K562 (cell line): ENCODE data around the gene LRRC25. TPM values are rescaled to one million over a fixed set of nuclear protein-coding genes. Genes with fewer than 3 reads are reported as not detected.

Source experiments
- BMI1 ChIP-seq: fragments of 150-350 bp; IDR thresholded peaks from 2 replicates; pipeline ENCODE4 v1.6.1; 2014; ENCODE audit warnings: low read length
- CUX1 ChIP-seq: fragments of 200-800 bp; sonication (Bioruptor generic); IDR thresholded peaks from 2 replicates; pipeline ENCODE4 v1.6.1; 2016; ENCODE audit warnings: missing genetic modification characterization, missing compliant biosample characterization
- DEAF1 ChIP-seq: fragments of 450-650 bp; formaldehyde crosslinking; IDR thresholded peaks from 2 replicates; pipeline ENCODE4 v1.4.0; 2020; ENCODE audit warnings: mild to moderate bottlenecking, moderate library complexity
- RBM39 ChIP-seq: fragments of 200-400 bp; formaldehyde crosslinking; optimal IDR thresholded peaks from 2 replicates; pipeline ENCODE3; 2018; ENCODE audit warnings: low read depth, low read length
- YBX1 ChIP-seq: fragments of 450-650 bp; IDR thresholded peaks from 2 replicates; pipeline ENCODE4 v1.7.1; 2016; ENCODE audit warnings: mild to moderate bottlenecking
- YY1 ChIP-seq, 3 experiments: IDR thresholded peaks; 2 replicates each; pipeline ENCODE4 v1.6.1; 2011; ENCODE audit warnings: low read length in 2 of 3, mild to moderate bottlenecking in 2 of 3, moderate library complexity in 2 of 3, borderline replicate concordance in 1 of 3, control low read depth in 1 of 3, low read depth in 1 of 3; ENCODE audit not compliant: insufficient read depth in 3 of 3, insufficient replicate concordance in 2 of 3, control insufficient read depth in 1 of 3, insufficient read length in 1 of 3; ENCODE audit errors: extremely low read depth in 1 of 3
- ZNF444 ChIP-seq: fragments of 250-450 bp; sonication (Bioruptor Pico); IDR thresholded peaks from 2 replicates; pipeline ENCODE4 v1.4.0; 2020; ENCODE audit warnings: mild to moderate bottlenecking, moderate library complexity
- ZNF778 ChIP-seq: fragments of 450-650 bp; formaldehyde crosslinking; IDR thresholded peaks from 2 replicates; pipeline ENCODE4 v1.4.0; 2020; ENCODE audit warnings: mild to moderate bottlenecking, moderate library complexity
- polyA plus RNA-seq, 8 experiments: library from polyadenylated mRNA; depleted of rRNA in 4 of 8; stranded (reverse) in 5 of 8; unstranded in 3 of 8; fragments of >200 nt; fragmentation: Nextera tagmentation in 2 of 8; fragmentation: Illumina TruSeq in 1 of 8; extraction: Ambion mirVana in 2 of 8; extraction: Trizol in 1 of 8; gene quantifications; 2 replicates each; pipeline versions ENCODE4 v1.2.1 to v1.2.3, GENCODE V29; 2011 to 2014; ENCODE audit warnings: inconsistent platforms in 1 of 8, missing spikeins in 1 of 8
- total RNA-seq, 7 experiments: library from RNA; depleted of rRNA in 6 of 7; stranded (reverse); fragments of >200 nt in 6 of 7; fragmentation: Illumina TruSeq in 2 of 7; extraction: Trizol in 2 of 7; gene quantifications; 2 replicates each; pipeline versions ENCODE4 v1.2.1 to v1.2.3, GENCODE V29; 2011 to 2021; ENCODE audit warnings: low replicate concordance in 1 of 7
- TF ChIP-seq, protein P1 (sequence below): fragments of 250-450 bp; sonication (Bioruptor Pico); IDR thresholded peaks from 2 replicates; pipeline ENCODE4 v1.9.0; 2021; ENCODE audit warnings: mild to moderate bottlenecking, inconsistent platforms
- TF ChIP-seq, protein P2 (sequence below), 2 experiments: fragments of 200-800 bp in 1 of 2; sonication (Bioruptor generic) in 1 of 2; sonication (generic) in 1 of 2; formaldehyde crosslinking in 1 of 2; IDR thresholded peaks in 1 of 2; conservative IDR thresholded peaks in 1 of 2; 2 replicates each; pipeline versions ENCODE4 v1.5.0 to v1.6.1; 2016 to 2020; ENCODE audit warnings: missing compliant biosample characterization in 1 of 2, missing genetic modification characterization in 1 of 2, missing genetic modification reagents in 1 of 2
- TF ChIP-seq, protein P3 (sequence below): fragments of 450-650 bp; IDR thresholded peaks from 2 replicates; pipeline ENCODE4 v1.6.1; 2016; ENCODE audit warnings: missing biosample characterization, missing genetic modification characterization
- TF ChIP-seq, protein P4 (sequence below): fragments of 250-450 bp; sonication (Bioruptor Pico); IDR thresholded peaks from 2 replicates; pipeline ENCODE4 v1.8.0; 2022; ENCODE audit warnings: moderate library complexity, mild to moderate bottlenecking, inconsistent platforms

The LRRC25 gene
- total and polyA plus RNA-seq, 9 of the 15 experiments (the other 6 are each of a cell fraction or from before 2014, with no cell fraction given), result 0.07 to 0.36 (median 0.10) TPM; not detected in 3

- TF ChIP-seq, protein P1, sequence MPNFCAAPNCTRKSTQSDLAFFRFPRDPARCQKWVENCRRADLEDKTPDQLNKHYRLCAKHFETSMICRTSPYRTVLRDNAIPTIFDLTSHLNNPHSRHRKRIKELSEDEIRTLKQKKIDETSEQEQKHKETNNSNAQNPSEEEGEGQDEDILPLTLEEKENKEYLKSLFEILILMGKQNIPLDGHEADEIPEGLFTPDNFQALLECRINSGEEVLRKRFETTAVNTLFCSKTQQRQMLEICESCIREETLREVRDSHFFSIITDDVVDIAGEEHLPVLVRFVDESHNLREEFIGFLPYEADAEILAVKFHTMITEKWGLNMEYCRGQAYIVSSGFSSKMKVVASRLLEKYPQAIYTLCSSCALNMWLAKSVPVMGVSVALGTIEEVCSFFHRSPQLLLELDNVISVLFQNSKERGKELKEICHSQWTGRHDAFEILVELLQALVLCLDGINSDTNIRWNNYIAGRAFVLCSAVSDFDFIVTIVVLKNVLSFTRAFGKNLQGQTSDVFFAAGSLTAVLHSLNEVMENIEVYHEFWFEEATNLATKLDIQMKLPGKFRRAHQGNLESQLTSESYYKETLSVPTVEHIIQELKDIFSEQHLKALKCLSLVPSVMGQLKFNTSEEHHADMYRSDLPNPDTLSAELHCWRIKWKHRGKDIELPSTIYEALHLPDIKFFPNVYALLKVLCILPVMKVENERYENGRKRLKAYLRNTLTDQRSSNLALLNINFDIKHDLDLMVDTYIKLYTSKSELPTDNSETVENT (CRISPR knock-in tag), result peak; percentile 55; the same call in 1 of the 2 replicates
- TF ChIP-seq, protein P2, sequence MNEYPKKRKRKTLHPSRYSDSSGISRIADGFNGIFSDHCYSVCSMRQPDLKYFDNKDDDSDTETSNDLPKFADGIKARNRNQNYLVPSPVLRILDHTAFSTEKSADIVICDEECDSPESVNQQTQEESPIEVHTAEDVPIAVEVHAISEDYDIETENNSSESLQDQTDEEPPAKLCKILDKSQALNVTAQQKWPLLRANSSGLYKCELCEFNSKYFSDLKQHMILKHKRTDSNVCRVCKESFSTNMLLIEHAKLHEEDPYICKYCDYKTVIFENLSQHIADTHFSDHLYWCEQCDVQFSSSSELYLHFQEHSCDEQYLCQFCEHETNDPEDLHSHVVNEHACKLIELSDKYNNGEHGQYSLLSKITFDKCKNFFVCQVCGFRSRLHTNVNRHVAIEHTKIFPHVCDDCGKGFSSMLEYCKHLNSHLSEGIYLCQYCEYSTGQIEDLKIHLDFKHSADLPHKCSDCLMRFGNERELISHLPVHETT (CRISPR knock-in tag; conservative IDR thresholded peaks at IDR 0.05 in 1 of 2, IDR thresholded peaks at IDR 0.05 in 1 of 2), result peak in 1 of 2 experiments; percentile 26; a peak in 1 of 4 replicates
- no peak for TF ChIP-seq BMI1
- TF ChIP-seq YBX1, result no peak
- TF ChIP-seq, protein P3, sequence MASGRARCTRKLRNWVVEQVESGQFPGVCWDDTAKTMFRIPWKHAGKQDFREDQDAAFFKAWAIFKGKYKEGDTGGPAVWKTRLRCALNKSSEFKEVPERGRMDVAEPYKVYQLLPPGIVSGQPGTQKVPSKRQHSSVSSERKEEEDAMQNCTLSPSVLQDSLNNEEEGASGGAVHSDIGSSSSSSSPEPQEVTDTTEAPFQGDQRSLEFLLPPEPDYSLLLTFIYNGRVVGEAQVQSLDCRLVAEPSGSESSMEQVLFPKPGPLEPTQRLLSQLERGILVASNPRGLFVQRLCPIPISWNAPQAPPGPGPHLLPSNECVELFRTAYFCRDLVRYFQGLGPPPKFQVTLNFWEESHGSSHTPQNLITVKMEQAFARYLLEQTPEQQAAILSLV, result no peak
- no peak for TF ChIP-seq DEAF1 (CRISPR knock-in tag)
- TF ChIP-seq ZNF444, result no peak
- no peak for TF ChIP-seq RBM39
- TF ChIP-seq CUX1 (CRISPR knock-in tag), result no peak
- TF ChIP-seq ZNF778 (CRISPR knock-in tag), result no peak
- TF ChIP-seq, protein P4, sequence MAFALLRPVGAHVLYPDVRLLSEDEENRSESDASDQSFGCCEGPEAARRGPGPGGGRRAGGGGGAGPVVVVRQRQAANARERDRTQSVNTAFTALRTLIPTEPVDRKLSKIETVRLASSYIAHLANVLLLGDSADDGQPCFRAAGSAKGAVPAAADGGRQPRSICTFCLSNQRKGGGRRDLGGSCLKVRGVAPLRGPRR (CRISPR knock-in tag), result no peak
- TF ChIP-seq YY1 (IDR thresholded peaks at IDR 0.05; ENCODE audit: borderline replicate concordance in 1 of 3, control insufficient read depth in 1 of 3, extremely low read depth in 1 of 3, insufficient read depth in 3 of 3, insufficient read length in 1 of 3, insufficient replicate concordance in 2 of 3, low read depth in 1 of 3, low read length in 2 of 3), result no peak
Measured at GRCh38 chr19:18437491-18438330, 40.3 kb upstream of the LRRC25 start, which contains the start of gene ISYNA1 (continued).
